Measurements from ENCODE around the gene ITM2B. TPM values are rescaled to one million over a fixed set of nuclear protein-coding genes. Genes with fewer than 3 reads are reported as not detected.
A peak's percentile ranks its signal among the peaks of the same experiment; 100 is the strongest.

The ITM2B gene
- total RNA-seq, 1 experiment from 2014 or later, result 211 TPM

GRCh38 chr13:48258430-48258829 is 25.4 kb downstream of the ITM2B start:
- DNase-seq (ENCODE audit: low spot score), result no peak

GRCh38 chr13:48260970-48261369 is 28.0 kb downstream of the ITM2B start:
- no peak for DNase-seq (ENCODE audit: low spot score)

GRCh38 chr13:48263196-48263595 is 30.2 kb downstream of the ITM2B start:
- no peak for DNase-seq (ENCODE audit: low spot score)

GRCh38 chr13:48264058-48264457 is 31.1 kb downstream of the ITM2B start:
- DNase-seq (ENCODE audit: low spot score), result no peak

- no peak for DNase-seq (ENCODE audit: low spot score)
These were observed 32.3 kb downstream of the ITM2B start for GRCh38 chr13:48265217-48265815.

- no peak for DNase-seq (ENCODE audit: low spot score)
These were observed 33.1 kb downstream of the ITM2B start for GRCh38 chr13:48266150-48266549.

- DNase-seq (ENCODE audit: low spot score), result no peak
These were observed 34.0 kb downstream of the ITM2B start for GRCh38 chr13:48266701-48267639.

GRCh38 chr13:48268019-48268418 is 35.0 kb downstream of the ITM2B start:
- DNase-seq (ENCODE audit: low spot score), result no peak

GRCh38 chr13:48273346-48273745 is 40.3 kb downstream of the ITM2B start:
- DNase-seq (ENCODE audit: low spot score), result no peak

- no peak for DNase-seq (ENCODE audit: low spot score)
These were observed 42.5 kb downstream of the ITM2B start for GRCh38 chr13:48275507-48275906.

GRCh38 chr13:48278806-48279205 is 45.8 kb downstream of the ITM2B start:
- DNase-seq (ENCODE audit: low spot score), result no peak

- no peak for DNase-seq (ENCODE audit: low spot score)
These were observed 48.5 kb downstream of the ITM2B start for GRCh38 chr13:48281556-48281955.

GRCh38 chr13:48291730-48292129 is 58.7 kb downstream of the ITM2B start:
- no peak for DNase-seq (ENCODE audit: low spot score)

- DNase-seq (ENCODE audit: low spot score), result no peak
These were observed 59.6 kb downstream of the ITM2B start for GRCh38 chr13:48292650-48293049.

GRCh38 chr13:48294653-48295052 is 61.6 kb downstream of the ITM2B start:
- DNase-seq (ENCODE audit: low spot score), result no peak

- no peak for DNase-seq (ENCODE audit: low spot score)
These were observed 62.3 kb downstream of the ITM2B start for GRCh38 chr13:48295271-48295670.

GRCh38 chr13:48296528-48296927 is 63.5 kb downstream of the ITM2B start:
- DNase-seq (ENCODE audit: low spot score), result no peak

GRCh38 chr13:48297131-48297786 is 64.3 kb downstream of the ITM2B start:
- DNase-seq (ENCODE audit: low spot score), result no peak

GRCh38 chr13:48299591-48299990 is 66.6 kb downstream of the ITM2B start:
- no peak for DNase-seq (ENCODE audit: low spot score)

GRCh38 chr13:48302871-48303358 is 69.9 kb downstream of the ITM2B start:
- DNase-seq (ENCODE audit: low spot score), result no peak

- DNase-seq (ENCODE audit: low spot score), result peak; percentile 81
These were observed 70.5 kb downstream of the ITM2B start, which contains the start of gene RB1 for GRCh38 chr13:48303359-48304142. RB1 (plus strand) TSS chr13:48303751; CDS start chr13:48303913, 162 bp downstream.
